Measurements from ENCODE around the gene OR8D4.

The OR8D4 gene

DNA sequence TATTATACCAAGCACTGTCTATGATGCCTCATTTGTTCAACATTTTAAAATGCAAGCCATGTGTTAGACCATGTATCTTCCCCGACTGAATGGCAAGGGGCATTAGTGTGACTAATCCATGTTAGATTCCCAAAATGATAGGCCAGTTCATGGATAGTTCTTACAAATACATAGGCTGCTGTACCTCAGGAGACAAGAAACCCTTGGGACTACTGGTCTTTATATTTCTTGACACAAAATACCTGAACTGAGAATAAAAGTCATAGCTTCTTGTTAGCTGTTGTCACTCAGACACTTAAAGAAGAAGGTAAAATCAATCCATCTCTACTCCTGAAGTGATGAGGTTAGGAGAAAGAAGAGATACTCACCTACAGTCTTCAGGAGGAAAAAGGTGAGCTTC lies at the start of gene OR8D4:
TSS of gene OR8D4 (plus strand) at position 301 of the 400 bp plus-strand sequence. CDS start 4,265 bp downstream, outside the sequence.
- CTCF ChIA-PET: interaction anchor here (0.6 kb wide), 2 partner anchors 155 to 191 kb away, joined by 3 to 5 read pairs; no protein-coding TSS in a partner anchor
- no peaks in the 10 kb centered on the region for H3K4me1 ChIP-seq (ENCODE audit: control insufficient read depth, insufficient read depth, low read length)
- POLR2A ChIA-PET: no interaction called here
- H3K9me3 ChIP-seq (ENCODE audit: control insufficient read depth, insufficient read depth, low read depth, low read length): no peaks in the 10 kb centered on the region
- no peak within 1 kb of the TSS for H3K4me3 ChIP-seq (ENCODE audit: low read depth, low read length)
- H3K27ac ChIP-seq (ENCODE audit: extremely low read depth, low read depth, low read length): no peak within 1 kb of the TSS
- no peaks in the 10 kb centered on the region for H3K36me3 ChIP-seq (ENCODE audit: control insufficient read depth in 2 of 2, insufficient read depth in 1 of 2, low read length in 2 of 2)
- no peak for TF ChIP-seq ZNF221 (tag by site-specific recombination; IDR thresholded peaks at IDR 0.05; ENCODE audit: borderline replicate concordance)
- no peak for TF ChIP-seq ZNF76 (tag by site-specific recombination; IDR thresholded peaks at IDR 0.05; ENCODE audit: borderline replicate concordance, low read depth)

DNA sequence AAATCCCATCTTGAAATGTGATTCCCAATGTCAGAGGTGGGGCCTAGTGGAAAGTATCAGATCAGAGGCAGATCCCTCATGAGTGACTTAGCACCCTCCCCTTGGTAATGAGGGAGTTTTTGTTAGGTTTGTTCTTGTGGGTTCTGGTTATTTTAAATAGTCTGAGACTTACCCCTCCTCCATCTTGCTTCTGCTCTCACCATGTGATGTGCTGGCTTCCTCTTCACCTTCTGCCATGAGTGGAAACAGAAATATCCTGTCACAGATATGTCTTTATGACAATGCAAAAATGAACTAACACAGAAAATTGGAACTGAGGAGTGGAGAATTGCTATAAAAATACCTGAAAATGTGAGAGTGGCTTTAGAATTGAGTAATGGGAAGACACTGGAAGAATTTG lies 49.6 kb upstream of the OR8D4 start:
- no peak overlapping the region for H3K4me3 ChIP-seq (ENCODE audit: low read depth, low read length)
- no peak for TF ChIP-seq ZNF112 (tag by site-specific recombination; IDR thresholded peaks at IDR 0.05)
- no peak for TF ChIP-seq ZNF707 (tag by site-specific recombination; IDR thresholded peaks at IDR 0.05)
- no peak for TF ChIP-seq ZNF175 (tag by site-specific recombination; IDR thresholded peaks at IDR 0.05)
- TF ChIP-seq BCL11B (tag by site-specific recombination; IDR thresholded peaks at IDR 0.05; ENCODE audit: low read depth): no peak
- no peaks in the 10 kb centered on the region for H3K9me3 ChIP-seq (ENCODE audit: control insufficient read depth, insufficient read depth, low read depth, low read length)
- POLR2A ChIA-PET: no interaction called here
- H3K4me1 ChIP-seq (ENCODE audit: control insufficient read depth, insufficient read depth, low read length): no peaks in the 10 kb centered on the region
- no peaks in the 10 kb centered on the region for H3K36me3 ChIP-seq (ENCODE audit: control insufficient read depth in 2 of 2, insufficient read depth in 1 of 2, low read length in 2 of 2)
- CTCF ChIA-PET: no interaction called here
- H3K27ac ChIP-seq (ENCODE audit: extremely low read depth, low read depth, low read length): no peak overlapping the region

DNA sequence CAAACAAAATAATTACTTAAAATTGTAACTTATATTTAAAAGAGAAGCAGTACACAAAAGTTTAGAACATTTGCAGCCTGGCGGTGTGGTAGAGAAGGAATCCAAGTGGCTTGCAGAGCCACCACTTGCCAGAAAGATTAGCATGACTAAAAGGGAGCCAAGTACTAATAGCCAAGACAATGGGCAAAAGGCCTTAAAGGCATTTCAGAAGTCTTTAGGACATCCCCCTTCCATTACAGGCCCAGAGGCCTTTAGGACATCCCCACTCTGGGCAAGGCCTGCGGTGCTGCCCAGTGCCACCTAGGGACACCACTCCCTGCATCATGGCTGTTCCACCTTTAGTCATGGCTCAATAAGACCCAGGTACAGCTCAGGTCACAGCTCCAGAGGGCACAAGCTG lies 48.9 kb upstream of the OR8D4 start:
- Histone ChIP-seq H3K4me3 (ENCODE audit: low read depth, low read length) (no peak overlapping the region), H3K9me3 (ENCODE audit: control insufficient read depth, insufficient read depth, low read depth, low read length) (no peaks in the 10 kb centered on the region), H3K36me3 (ENCODE audit: control insufficient read depth in 2 of 2, insufficient read depth in 1 of 2, low read length in 2 of 2) (no peaks in the 10 kb centered on the region), H3K4me1 (ENCODE audit: control insufficient read depth, insufficient read depth, low read length) (no peaks in the 10 kb centered on the region), H3K27ac (ENCODE audit: extremely low read depth, low read depth, low read length) (no peak overlapping the region)
- ChIA-PET CTCF (interaction anchor here (0.5 kb wide), 1 partner anchor 306 kb away, joined by 5 read pairs; no protein-coding TSS in a partner anchor), POLR2A (no interaction called here)
- TF ChIP-seq, protein P1, sequence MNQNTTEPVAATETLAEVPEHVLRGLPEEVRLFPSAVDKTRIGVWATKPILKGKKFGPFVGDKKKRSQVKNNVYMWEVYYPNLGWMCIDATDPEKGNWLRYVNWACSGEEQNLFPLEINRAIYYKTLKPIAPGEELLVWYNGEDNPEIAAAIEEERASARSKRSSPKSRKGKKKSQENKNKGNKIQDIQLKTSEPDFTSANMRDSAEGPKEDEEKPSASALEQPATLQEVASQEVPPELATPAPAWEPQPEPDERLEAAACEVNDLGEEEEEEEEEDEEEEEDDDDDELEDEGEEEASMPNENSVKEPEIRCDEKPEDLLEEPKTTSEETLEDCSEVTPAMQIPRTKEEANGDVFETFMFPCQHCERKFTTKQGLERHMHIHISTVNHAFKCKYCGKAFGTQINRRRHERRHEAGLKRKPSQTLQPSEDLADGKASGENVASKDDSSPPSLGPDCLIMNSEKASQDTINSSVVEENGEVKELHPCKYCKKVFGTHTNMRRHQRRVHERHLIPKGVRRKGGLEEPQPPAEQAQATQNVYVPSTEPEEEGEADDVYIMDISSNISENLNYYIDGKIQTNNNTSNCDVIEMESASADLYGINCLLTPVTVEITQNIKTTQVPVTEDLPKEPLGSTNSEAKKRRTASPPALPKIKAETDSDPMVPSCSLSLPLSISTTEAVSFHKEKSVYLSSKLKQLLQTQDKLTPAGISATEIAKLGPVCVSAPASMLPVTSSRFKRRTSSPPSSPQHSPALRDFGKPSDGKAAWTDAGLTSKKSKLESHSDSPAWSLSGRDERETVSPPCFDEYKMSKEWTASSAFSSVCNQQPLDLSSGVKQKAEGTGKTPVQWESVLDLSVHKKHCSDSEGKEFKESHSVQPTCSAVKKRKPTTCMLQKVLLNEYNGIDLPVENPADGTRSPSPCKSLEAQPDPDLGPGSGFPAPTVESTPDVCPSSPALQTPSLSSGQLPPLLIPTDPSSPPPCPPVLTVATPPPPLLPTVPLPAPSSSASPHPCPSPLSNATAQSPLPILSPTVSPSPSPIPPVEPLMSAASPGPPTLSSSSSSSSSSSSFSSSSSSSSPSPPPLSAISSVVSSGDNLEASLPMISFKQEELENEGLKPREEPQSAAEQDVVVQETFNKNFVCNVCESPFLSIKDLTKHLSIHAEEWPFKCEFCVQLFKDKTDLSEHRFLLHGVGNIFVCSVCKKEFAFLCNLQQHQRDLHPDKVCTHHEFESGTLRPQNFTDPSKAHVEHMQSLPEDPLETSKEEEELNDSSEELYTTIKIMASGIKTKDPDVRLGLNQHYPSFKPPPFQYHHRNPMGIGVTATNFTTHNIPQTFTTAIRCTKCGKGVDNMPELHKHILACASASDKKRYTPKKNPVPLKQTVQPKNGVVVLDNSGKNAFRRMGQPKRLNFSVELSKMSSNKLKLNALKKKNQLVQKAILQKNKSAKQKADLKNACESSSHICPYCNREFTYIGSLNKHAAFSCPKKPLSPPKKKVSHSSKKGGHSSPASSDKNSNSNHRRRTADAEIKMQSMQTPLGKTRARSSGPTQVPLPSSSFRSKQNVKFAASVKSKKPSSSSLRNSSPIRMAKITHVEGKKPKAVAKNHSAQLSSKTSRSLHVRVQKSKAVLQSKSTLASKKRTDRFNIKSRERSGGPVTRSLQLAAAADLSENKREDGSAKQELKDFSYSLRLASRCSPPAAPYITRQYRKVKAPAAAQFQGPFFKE (tag by site-specific recombination; IDR thresholded peaks at IDR 0.05; ENCODE audit: borderline replicate concordance): no peak
- no peak for TF ChIP-seq SCRT2 (tag by site-specific recombination; IDR thresholded peaks at IDR 0.05)
- TF ChIP-seq, protein P2, sequence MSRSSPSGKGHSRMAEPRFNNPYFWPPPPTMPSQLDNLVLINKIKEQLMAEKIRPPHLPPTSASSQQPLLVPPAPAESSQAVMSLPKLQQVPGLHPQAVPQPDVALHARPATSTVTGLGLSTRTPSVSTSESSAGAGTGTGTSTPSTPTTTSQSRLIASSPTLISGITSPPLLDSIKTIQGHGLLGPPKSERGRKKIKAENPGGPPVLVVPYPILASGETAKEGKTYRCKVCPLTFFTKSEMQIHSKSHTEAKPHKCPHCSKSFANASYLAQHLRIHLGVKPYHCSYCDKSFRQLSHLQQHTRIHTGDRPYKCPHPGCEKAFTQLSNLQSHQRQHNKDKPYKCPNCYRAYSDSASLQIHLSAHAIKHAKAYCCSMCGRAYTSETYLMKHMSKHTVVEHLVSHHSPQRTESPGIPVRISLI (tag by site-specific recombination; IDR thresholded peaks at IDR 0.05): no peak
- no peak for TF ChIP-seq ZNF423 (tag by site-specific recombination; IDR thresholded peaks at IDR 0.05)
- no peak for TF ChIP-seq ZNF529 (tag by site-specific recombination; IDR thresholded peaks at IDR 0.05; ENCODE audit: insufficient replicate concordance)
- no peak for TF ChIP-seq ZNF776 (tag by site-specific recombination; IDR thresholded peaks at IDR 0.05; ENCODE audit: borderline replicate concordance)
- TF ChIP-seq ZNF777 (tag by site-specific recombination; IDR thresholded peaks at IDR 0.05; ENCODE audit: borderline replicate concordance): no peak
- TF ChIP-seq ZFP41 (tag by site-specific recombination; IDR thresholded peaks at IDR 0.05; ENCODE audit: borderline replicate concordance): no peak
- no peak for TF ChIP-seq ZSCAN16 (tag by site-specific recombination; IDR thresholded peaks at IDR 0.05)
- no peak for TF ChIP-seq BCL11A (tag by site-specific recombination; IDR thresholded peaks at IDR 0.05; ENCODE audit: low read depth)
- TF ChIP-seq ZNF184 (tag by site-specific recombination; IDR thresholded peaks at IDR 0.05): no peak
- TF ChIP-seq, protein P3, sequence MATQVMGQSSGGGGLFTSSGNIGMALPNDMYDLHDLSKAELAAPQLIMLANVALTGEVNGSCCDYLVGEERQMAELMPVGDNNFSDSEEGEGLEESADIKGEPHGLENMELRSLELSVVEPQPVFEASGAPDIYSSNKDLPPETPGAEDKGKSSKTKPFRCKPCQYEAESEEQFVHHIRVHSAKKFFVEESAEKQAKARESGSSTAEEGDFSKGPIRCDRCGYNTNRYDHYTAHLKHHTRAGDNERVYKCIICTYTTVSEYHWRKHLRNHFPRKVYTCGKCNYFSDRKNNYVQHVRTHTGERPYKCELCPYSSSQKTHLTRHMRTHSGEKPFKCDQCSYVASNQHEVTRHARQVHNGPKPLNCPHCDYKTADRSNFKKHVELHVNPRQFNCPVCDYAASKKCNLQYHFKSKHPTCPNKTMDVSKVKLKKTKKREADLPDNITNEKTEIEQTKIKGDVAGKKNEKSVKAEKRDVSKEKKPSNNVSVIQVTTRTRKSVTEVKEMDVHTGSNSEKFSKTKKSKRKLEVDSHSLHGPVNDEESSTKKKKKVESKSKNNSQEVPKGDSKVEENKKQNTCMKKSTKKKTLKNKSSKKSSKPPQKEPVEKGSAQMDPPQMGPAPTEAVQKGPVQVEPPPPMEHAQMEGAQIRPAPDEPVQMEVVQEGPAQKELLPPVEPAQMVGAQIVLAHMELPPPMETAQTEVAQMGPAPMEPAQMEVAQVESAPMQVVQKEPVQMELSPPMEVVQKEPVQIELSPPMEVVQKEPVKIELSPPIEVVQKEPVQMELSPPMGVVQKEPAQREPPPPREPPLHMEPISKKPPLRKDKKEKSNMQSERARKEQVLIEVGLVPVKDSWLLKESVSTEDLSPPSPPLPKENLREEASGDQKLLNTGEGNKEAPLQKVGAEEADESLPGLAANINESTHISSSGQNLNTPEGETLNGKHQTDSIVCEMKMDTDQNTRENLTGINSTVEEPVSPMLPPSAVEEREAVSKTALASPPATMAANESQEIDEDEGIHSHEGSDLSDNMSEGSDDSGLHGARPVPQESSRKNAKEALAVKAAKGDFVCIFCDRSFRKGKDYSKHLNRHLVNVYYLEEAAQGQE (tag by site-specific recombination; IDR thresholded peaks at IDR 0.05): no peak
